Measurements from ENCODE around the gene OLFML2A. TPM values are rescaled to one million over a fixed set of nuclear protein-coding genes. Genes with fewer than 3 reads are reported as not detected.

Gene OLFML2A
- total RNA-seq, 4 donors from 2014 or later, result 13.7 to 33.1 (median 25.7) TPM

DNA sequence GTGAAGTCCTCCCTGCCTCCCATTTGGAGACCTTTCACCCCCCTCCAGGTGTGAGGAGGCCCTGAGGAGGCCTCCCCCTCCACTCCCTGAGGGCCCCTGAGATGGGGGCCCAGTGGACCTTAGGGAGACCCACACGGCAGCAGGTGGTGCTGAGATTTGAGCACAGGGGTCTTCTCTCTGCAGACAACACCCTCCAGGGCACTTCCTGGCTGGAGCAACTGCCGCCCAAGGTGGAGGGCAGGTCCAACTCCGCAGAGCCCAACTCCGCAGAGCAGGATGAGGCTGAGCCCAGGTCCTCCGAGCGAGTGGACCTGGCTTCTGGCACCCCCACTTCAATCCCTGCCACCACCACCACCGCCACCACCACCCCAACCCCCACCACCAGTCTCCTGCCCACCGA is 27.0 kb downstream of the OLFML2A start:
- no peak for DNase-seq (ENCODE audit: low spot score in 2 of 2)
- 98 to 99% methylated on average over 6 to 8 of the region's 8 CpGs for WGBS, 2 donors
- no peak overlapping the region for H3K4me3 ChIP-seq (ENCODE audit: low read depth, poor library complexity, severe bottlenecking)
- TF ChIP-seq, protein P1, sequence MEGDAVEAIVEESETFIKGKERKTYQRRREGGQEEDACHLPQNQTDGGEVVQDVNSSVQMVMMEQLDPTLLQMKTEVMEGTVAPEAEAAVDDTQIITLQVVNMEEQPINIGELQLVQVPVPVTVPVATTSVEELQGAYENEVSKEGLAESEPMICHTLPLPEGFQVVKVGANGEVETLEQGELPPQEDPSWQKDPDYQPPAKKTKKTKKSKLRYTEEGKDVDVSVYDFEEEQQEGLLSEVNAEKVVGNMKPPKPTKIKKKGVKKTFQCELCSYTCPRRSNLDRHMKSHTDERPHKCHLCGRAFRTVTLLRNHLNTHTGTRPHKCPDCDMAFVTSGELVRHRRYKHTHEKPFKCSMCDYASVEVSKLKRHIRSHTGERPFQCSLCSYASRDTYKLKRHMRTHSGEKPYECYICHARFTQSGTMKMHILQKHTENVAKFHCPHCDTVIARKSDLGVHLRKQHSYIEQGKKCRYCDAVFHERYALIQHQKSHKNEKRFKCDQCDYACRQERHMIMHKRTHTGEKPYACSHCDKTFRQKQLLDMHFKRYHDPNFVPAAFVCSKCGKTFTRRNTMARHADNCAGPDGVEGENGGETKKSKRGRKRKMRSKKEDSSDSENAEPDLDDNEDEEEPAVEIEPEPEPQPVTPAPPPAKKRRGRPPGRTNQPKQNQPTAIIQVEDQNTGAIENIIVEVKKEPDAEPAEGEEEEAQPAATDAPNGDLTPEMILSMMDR (IDR thresholded peaks at IDR 0.05), result no peak
- no peak for TF ChIP-seq POLR2A (IDR thresholded peaks at IDR 0.05)
- intact Hi-C loops (cut with DNase I; ENCODE audit: low total_unique reads), result no loop called here

DNA sequence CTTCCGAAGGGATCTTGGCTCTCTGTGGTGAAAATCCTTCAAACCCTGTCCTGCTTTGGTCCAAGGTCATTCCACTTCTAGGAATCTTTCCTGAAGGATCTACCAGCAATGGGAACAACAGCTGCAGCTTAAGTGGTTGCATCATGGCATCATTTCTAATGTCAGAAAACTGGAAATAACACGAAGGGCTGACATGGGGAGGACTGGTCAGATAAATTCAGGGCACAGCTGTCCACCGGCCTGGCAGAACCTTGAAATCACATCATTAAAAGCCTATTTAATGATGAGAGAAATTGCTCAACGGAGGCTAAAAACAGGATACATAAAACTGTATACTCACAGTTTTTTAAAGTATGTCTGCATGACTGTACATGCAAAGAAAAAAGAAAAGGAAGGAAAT is 28.3 kb downstream of the OLFML2A start:
- no peak for DNase-seq (ENCODE audit: low spot score in 2 of 2)
- H3K4me3 ChIP-seq (ENCODE audit: low read depth, poor library complexity, severe bottlenecking), result no peak overlapping the region
- intact Hi-C loops (cut with DNase I; ENCODE audit: low total_unique reads), result no loop called here
- TF ChIP-seq, protein P1 (IDR thresholded peaks at IDR 0.05), result no peak
- no peak for TF ChIP-seq POLR2A (IDR thresholded peaks at IDR 0.05)
- WGBS, 2 donors, result 59 to 62% methylated on average over 4 of the region's 4 CpGs

DNA sequence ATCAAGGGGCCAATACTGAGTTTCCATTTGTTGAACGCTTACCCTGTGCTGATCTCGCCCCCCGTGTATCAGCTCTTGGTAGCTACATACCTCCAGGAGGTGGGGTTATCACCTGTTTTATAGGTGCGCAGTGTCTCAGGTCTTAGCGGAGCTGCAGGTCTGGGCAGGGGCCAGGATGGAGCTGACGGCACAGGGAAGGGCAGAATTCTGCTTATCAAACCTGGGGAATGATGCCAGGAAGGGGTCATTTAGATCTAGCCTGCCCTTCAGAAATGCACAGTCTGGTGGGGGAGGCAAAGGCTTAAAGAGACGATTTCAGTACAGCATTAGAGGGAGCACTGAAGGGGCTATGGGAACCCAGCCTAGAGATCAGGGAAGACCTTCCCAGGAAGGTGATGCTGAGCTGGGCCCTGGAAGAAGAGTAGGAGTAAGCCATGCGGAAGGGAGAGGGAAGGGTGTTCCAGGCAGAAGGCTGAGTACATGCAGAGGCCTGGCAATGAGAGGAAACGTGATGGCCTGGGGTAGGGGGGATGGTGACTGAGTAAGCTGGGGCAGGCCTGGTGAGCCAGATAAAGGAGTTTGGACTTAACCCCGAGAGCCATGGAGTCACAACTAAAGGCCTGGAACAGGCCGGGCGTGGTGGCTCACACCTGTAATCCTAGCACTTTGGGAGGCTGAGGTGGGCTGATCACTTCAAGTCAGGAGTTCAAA is 31.5 kb downstream of the OLFML2A start:
- intact Hi-C loops (cut with DNase I; ENCODE audit: low total_unique reads), result no loop called here
- H3K4me3 ChIP-seq (ENCODE audit: low read depth, poor library complexity, severe bottlenecking), result no peak overlapping the region
- no peak for DNase-seq (ENCODE audit: low spot score in 2 of 2)
- 70 to 74% methylated on average over 12 of the region's 12 CpGs for WGBS, 2 donors
- TF ChIP-seq, protein P1 (IDR thresholded peaks at IDR 0.05), result no peak
- no peak for TF ChIP-seq POLR2A (IDR thresholded peaks at IDR 0.05)

DNA sequence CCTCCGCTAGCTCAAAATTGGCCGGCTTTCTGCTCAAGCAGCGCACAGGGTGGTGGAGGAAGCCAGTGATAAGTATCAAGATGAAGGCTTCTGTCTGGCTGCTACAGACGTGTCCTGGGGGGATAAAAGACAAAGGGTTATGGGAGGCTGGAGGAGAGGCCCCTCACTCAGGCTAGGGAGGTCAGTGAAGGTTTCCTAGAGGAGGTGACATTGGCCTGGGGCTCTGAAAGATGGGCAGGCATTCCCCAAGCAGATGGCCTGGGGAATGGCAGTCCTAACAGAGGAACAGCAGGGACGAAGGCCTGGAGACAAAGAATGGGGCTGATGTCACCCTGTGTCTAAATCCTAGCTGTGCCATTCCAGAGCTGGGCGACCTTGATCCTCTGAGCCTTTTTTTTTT is 32.3 kb downstream of the OLFML2A start:
- no peak overlapping the region for H3K4me3 ChIP-seq (ENCODE audit: low read depth, poor library complexity, severe bottlenecking)
- no peak for DNase-seq (ENCODE audit: low spot score in 2 of 2)
- TF ChIP-seq, protein P1 (IDR thresholded peaks at IDR 0.05), result no peak
- no peak for TF ChIP-seq POLR2A (IDR thresholded peaks at IDR 0.05)
- intact Hi-C loops (cut with DNase I; ENCODE audit: low total_unique reads), result no loop called here
- WGBS, 2 donors, result 87 to 90% methylated on average over 6 of the region's 6 CpGs

DNA sequence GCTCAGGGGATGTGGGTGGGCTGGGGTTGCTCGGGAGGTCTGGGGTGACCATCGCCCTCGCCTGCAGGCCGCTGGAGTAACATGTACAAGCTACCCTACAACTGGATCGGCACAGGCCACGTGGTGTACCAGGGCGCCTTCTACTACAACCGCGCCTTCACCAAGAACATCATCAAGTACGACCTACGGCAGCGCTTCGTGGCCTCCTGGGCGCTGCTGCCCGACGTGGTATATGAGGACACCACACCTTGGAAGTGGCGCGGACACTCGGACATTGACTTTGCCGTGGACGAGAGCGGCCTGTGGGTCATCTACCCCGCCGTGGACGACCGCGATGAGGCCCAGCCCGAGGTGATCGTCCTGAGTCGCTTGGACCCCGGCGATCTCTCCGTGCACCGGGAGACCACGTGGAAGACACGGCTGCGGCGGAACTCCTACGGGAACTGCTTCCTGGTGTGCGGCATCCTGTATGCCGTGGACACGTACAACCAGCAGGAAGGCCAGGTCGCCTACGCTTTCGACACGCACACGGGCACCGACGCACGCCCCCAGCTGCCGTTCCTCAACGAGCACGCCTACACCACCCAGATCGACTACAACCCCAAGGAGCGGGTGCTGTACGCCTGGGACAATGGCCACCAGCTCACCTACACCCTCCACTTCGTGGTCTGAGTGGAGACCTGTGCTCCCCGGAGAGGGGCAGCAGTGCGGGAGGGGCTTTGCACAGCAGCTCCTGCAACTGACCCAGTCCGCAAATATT is 33.0 kb downstream of the OLFML2A start:
- 93 to 94% methylated on average over 54 to 60 of the region's 60 CpGs for WGBS, 2 donors
- TF ChIP-seq, protein P1 (IDR thresholded peaks at IDR 0.05), result no peak
- TF ChIP-seq POLR2A (IDR thresholded peaks at IDR 0.05), result no peak
- H3K4me3 ChIP-seq (ENCODE audit: low read depth, poor library complexity, severe bottlenecking), result no peak overlapping the region

More for the DNA sequence above, 33.0 kb downstream of the OLFML2A start:
- intact Hi-C loops (cut with DNase I; ENCODE audit: low total_unique reads), result no loop called here
- no peak for DNase-seq (ENCODE audit: low spot score in 2 of 2)

Data from lower leg skin (tissue), 4 donors.